AG04449 (cell line): ENCODE measurements around the gene ASCC1.
"Not testable (repeated sequence)": the region's sequence is repeated elsewhere in the genome, so short reads cannot be mapped to it uniquely, and the experiment has no call there.

Source experiments
- CTCF ChIA-PET: fragments of 350-600 bp; formaldehyde crosslinking; extraction: SDS; loops from one replicate; lab custom pipeline; 2021; ENCODE audit warnings: antibody characterized with exemption; lab: Yijun Ruan, JAX
- POLR2A ChIA-PET: fragments of 400-600, 350-600 bp; formaldehyde crosslinking; extraction: SDS; loops from one replicate; lab custom pipeline; 2020; ENCODE audit warnings: antibody characterized with exemption, inconsistent platforms; lab: Yijun Ruan, JAX
- DNase-seq: peaks from one replicate; pipeline ENCODE4 v3.0.0-alpha.2; 2010; ENCODE audit warnings: low read depth, low spot score
- H3K4me3 ChIP-seq: 2 replicates; pipeline ENCODE4 v1.5.1; 2011; ENCODE audit warnings: low read depth, mild to moderate bottlenecking, control low read depth, low read length
- TF ChIP-seq, protein P1 (sequence below): IDR thresholded peaks from one replicate; pipeline ENCODE4 v1.5.1; 2011; ENCODE audit warnings: mild to moderate bottlenecking, moderate library complexity, low read length, control low read depth, inconsistent platforms; ENCODE audit not compliant: insufficient read depth; ENCODE audit errors: missing control alignments

The ASCC1 gene

DNA sequence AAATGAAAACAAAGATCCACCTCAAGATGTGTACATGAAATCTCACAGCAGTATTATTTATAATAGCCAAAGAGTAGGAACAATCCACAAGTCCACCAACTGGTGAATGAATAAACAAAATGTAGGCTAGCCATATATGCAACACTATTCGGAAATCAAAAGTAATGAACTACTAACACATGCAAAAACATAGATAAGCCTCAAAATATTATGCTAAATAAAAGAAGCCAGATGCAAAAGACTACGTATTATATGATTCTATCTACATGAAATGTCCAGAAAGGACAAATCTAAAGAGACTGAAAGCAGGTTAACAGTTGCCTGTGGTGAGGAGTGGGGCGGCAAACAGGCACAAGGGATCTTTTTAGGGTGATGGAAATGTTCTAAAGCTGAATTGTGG lies 49.0 kb downstream of the ASCC1 start:
- TF ChIP-seq, protein P1, sequence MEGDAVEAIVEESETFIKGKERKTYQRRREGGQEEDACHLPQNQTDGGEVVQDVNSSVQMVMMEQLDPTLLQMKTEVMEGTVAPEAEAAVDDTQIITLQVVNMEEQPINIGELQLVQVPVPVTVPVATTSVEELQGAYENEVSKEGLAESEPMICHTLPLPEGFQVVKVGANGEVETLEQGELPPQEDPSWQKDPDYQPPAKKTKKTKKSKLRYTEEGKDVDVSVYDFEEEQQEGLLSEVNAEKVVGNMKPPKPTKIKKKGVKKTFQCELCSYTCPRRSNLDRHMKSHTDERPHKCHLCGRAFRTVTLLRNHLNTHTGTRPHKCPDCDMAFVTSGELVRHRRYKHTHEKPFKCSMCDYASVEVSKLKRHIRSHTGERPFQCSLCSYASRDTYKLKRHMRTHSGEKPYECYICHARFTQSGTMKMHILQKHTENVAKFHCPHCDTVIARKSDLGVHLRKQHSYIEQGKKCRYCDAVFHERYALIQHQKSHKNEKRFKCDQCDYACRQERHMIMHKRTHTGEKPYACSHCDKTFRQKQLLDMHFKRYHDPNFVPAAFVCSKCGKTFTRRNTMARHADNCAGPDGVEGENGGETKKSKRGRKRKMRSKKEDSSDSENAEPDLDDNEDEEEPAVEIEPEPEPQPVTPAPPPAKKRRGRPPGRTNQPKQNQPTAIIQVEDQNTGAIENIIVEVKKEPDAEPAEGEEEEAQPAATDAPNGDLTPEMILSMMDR, result no peak
- H3K4me3 ChIP-seq, result no peak overlapping the region
- DNase-seq, result no peak
- ChIA-PET CTCF (no interaction called here), POLR2A (no interaction called here)

DNA sequence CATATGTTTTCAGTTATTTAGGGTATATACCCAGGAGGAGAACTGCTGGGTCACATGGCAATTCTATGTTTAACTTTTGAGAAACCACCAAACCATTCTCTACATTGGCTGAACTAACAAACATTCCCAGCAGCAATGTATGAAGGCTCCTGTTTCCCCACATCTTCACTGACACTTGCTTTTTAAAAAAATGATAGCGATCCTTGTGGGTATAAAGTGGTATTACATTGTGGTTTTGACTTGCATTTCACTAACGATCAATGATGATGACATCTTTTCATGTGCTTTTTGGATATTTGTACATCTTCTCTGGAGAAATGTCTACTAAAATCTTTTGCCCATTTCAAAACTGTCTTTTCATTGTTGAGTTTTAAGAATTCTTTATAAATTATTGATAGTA lies 51.5 kb downstream of the ASCC1 start:
- TF ChIP-seq, protein P1, result no peak
- no peak for DNase-seq
- H3K4me3 ChIP-seq, result no peak overlapping the region
- CTCF ChIA-PET, result no interaction called here
- POLR2A ChIA-PET, result no interaction called here

DNA sequence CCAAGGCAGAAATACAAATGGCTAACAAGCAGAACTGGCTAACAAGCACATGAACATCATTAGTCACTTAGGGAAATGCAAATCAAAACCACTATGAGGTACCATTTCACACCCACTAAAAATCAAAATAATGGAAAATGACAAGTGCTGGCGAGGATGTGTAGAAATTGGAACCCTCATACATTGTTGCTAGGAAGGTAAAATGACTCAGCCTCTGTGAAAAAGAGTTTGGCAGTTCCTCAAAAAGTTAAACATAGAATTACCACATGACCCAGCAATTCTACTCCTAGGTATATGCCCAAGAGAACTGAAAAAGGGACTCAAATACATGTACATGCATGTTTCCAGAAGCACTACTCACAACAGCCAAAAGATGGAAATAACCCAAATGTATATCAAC lies 53.1 kb downstream of the ASCC1 start:
- POLR2A ChIA-PET, result no interaction called here
- DNase-seq, result no peak
- TF ChIP-seq, protein P1, result no peak
- no peak overlapping the region for H3K4me3 ChIP-seq
- CTCF ChIA-PET, result no interaction called here

DNA sequence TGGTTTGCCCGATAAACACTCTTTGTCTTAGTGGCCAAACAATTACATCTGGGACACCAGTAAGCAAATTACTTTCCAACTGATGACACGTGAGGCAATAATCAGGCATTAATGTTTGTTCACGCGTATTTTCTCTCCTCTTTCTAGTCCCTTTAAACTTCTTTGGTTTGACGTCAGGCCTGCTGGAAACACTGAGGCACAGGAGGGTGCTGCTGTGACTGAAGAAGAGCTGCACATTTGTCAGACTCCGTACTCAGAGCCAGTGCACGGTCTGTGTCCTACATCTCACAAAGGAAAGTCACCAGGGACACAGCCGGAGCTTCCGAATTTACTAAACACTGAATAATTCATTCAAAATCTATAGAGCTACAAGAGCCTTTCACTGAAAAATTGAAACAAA lies 57.9 kb downstream of the ASCC1 start:
- H3K4me3 ChIP-seq, result no peak overlapping the region
- POLR2A ChIA-PET, result no interaction called here

DNA sequence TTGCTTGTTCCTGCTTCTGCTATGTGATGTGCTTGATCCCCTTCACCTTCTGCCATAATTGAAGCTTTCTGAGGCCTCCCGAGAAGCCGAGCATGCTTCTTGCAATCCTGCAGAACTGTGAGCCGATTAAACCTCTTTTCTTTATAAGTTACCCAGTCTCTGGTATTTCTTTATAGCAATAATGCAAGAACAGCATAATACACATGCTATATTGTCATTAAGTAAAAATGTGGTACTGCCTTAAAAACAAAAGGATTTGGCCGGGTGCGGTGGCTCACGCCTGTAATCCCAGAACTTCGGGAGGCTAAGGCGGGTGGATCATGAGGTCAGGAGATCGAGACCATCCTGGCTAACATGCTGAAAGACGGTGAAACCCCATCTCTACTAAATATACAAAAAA lies 59.9 kb downstream of the ASCC1 start:
- ChIA-PET POLR2A (no interaction called here), CTCF (interaction anchor here (2.7 kb wide), 1 partner anchor 31 kb away, joined by 11 read pairs; no protein-coding TSS in a partner anchor)
- DNase-seq, result no peak
- no peak overlapping the region for H3K4me3 ChIP-seq
- TF ChIP-seq, protein P1, result no peak

More for the DNA sequence above, 57.9 kb downstream of the ASCC1 start:
- DNase-seq, result no peak
- TF ChIP-seq, protein P1, result no peak
- CTCF ChIA-PET, result interaction anchor here (1.5 kb wide), 1 partner anchor 17 kb away, joined by 4 read pairs; no protein-coding TSS in a partner anchor

DNA sequence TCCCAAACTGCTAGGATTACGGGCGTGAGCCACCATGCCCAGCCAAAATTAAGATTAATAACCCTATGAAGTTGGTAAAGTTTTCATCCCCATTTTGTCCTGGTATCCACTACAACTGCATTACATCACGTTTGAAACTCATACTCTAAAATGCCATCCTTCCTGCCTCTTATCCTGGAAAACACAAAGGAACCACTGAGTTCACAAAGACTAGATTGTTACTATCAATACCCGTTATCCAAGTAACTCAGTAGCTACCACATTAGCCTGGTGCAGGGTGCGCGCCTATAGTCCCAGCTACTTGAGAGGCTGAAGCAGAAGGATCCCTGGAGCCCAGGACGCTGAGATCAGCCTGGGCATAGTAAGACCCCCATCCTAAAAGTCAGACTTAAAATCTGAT lies 63.8 kb downstream of the ASCC1 start:
- no peak for DNase-seq
- CTCF ChIA-PET, result interaction anchor here (1.4 kb wide), 1 partner anchor 10 kb away, joined by 3 read pairs; no protein-coding TSS in a partner anchor
- TF ChIP-seq, protein P1, result no peak
- H3K4me3 ChIP-seq, result no peak overlapping the region
- POLR2A ChIA-PET, result no interaction called here

DNA sequence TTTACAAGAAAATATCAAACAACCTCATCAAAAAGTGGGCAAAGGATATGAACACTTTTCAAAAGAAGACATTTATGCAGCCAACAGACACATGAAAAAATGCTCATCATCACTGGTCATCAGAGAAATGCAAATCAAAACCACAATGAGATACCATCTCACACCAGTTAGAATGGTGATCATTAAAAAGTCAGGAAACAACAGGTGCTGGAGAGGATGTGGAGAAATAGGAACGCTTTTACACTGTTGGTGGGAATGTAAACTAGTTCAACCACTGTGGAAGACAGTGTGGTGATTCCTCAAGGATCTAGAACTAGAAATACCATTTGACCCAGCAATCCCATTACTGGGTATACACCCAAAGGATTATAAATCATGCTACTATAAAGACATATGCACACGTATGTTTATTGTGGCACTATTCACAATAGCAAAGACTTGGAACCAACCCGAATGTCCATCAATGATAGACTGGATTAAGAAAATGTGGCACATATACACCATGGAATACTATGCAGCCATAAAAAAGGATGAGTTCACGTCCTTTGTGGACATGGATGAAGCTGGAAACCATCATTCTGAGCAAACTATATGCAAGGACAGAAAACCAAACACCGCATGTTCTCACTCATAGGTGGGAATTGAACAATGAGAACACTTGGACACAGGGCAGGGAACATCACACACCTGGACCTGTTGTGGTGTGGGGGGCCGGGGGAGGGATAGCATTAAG lies 65.2 kb downstream of the ASCC1 start:
- DNase-seq, H3K4me3 ChIP-seq, POLR2A ChIA-PET, CTCF ChIA-PET: not testable (repeated sequence)

DNA sequence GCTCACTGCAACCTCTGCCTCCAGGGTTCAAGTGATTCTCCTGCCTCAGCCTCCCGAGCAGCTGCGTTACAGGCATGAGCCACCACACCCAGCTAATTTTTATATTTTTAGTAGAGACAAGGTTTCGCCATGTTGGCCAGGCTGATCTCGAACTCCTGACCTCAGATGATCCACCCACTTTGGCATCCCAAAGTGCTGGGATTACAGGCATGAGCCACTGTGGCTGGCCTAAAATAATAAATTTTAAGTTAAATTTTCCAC lies 68.8 kb downstream of the ASCC1 start:
- DNase-seq, H3K4me3 ChIP-seq, POLR2A ChIA-PET: not testable (repeated sequence)
- CTCF ChIA-PET, result interaction anchor here (1.2 to 1.4 kb wide), 3 partner anchors 18 to 21 kb away, joined by 3 read pairs; no protein-coding TSS in a partner anchor
